GM19043 (cell line): ENCODE measurements around the gene CES5A.
"Not testable (repeated sequence)": the region's sequence is repeated elsewhere in the genome, so short reads cannot be mapped to it uniquely, and the experiment has no call there.

Source experiments
- ATAC-seq: cut with Tn5 transposase; IDR thresholded peaks from one replicate; pipeline ENCODE4 v1.9.1; 2021; ENCODE audit warnings: low read depth; ENCODE audit not compliant: unreplicated experiment

Gene CES5A

GRCh38 chr16:55803681-55804080 lies 71.5 kb downstream of the CES5A start:
- not testable (repeated sequence) for ATAC-seq
